HCT116 (cell line): ENCODE measurements around the gene AGBL1. TPM values are rescaled to one million over a fixed set of nuclear protein-coding genes. Genes with fewer than 3 reads are reported as not detected.

ENCODE experiments used
- ATAC-seq: fragments of 200-7000 bp; cut with Tn5 transposase; 2 replicates; pipeline ENCODE4 v1.9.1; 2020; ENCODE audit warnings: mild to moderate bottlenecking, moderate library complexity
- BruUV-seq: library from RNA; stranded (reverse); fragments of 400-500 nt; replicated peaks from 2 replicates; lab custom pipeline; 2021; lab: Mats Ljungman, UMichigan
- CTCF ChIA-PET: fragments of 300-600 bp; sonication (Branson Sonifier 250); formaldehyde crosslinking; loops from one replicate; lab custom pipeline; 2021; ENCODE audit warnings: antibody characterized with exemption; lab: Charles Lee
- POLR2A ChIA-PET: fragments of 300-600, 350-600 bp; sonication (Branson Sonifier 250); formaldehyde crosslinking; loops from one replicate; lab custom pipeline; 2021; ENCODE audit warnings: antibody characterized with exemption; lab: Charles Lee
- RAD21 ChIA-PET, 2 experiments: fragments of 300-600 bp; sonication (Branson Sonifier 250); formaldehyde crosslinking; loops; one replicate each; lab custom pipeline; 2023; ENCODE audit warnings: low total read pairs in 2 of 2; ENCODE audit not compliant: uncharacterized antibody in 2 of 2, unreplicated experiment in 2 of 2, low non-redundant PET in 1 of 2; lab: Charles Lee
- DNase-seq: peaks from one replicate; pipeline ENCODE4 v3.0.0-alpha.2; 2010; ENCODE audit warnings: low read depth, low spot score
- H2AFZ ChIP-seq: fragments of 200-600 bp; shearing (Covaris generic), sonication (generic); 2 replicates; pipeline ENCODE4 v1.6.1; 2017; ENCODE audit warnings: low read depth, mixed run types, mixed read lengths, antibody characterized with exemption, low read length; ENCODE audit not compliant: poor library complexity, severe bottlenecking
- H3K27ac ChIP-seq: 2 replicates; pipeline ENCODE4 v1.5.1; 2012; ENCODE audit warnings: low read depth, low read length
- H3K27me3 ChIP-seq: fragments of 200-600 bp; sonication (generic); 2 replicates; pipeline ENCODE4 v1.6.1; 2016; ENCODE audit warnings: mixed run types, low read length, mixed read lengths; ENCODE audit not compliant: insufficient read depth
- H3K36me3 ChIP-seq, 2 experiments: fragments of 200-500 bp in 1 of 2; fragments of 200-600 bp in 1 of 2; sonication (Bioruptor generic) in 1 of 2; sonication (generic) in 1 of 2; 2 replicates each; pipeline versions ENCODE4 v1.5.1 to v1.6.1; 2014 to 2016; ENCODE audit warnings: low read length in 2 of 2, inconsistent platforms in 1 of 2, mixed read lengths in 1 of 2, mixed run types in 1 of 2; ENCODE audit not compliant: insufficient read depth in 2 of 2, control insufficient read depth in 1 of 2
- H3K4me1 ChIP-seq, 2 experiments: fragments of 200-600 bp in 1 of 2; sonication (generic) in 1 of 2; 2 replicates each; pipeline versions ENCODE4 v1.5.1 to v1.6.1; 2012 to 2017; ENCODE audit warnings: low read length in 2 of 2, inconsistent platforms in 1 of 2, mild to moderate bottlenecking in 1 of 2, mixed read lengths in 1 of 2, mixed run types in 1 of 2, moderate library complexity in 1 of 2; ENCODE audit not compliant: insufficient read depth in 2 of 2, control insufficient read depth in 1 of 2
- H3K4me2 ChIP-seq: fragments of 200-600 bp; sonication (generic); 2 replicates; pipeline ENCODE4 v1.6.1; 2017; ENCODE audit warnings: mixed run types, low read length, mixed read lengths
- H3K4me3 ChIP-seq, 2 experiments: fragments of 200-600 bp in 1 of 2; sonication (generic) in 1 of 2; replicated peaks in 1 of 2; 2 replicates each; pipeline ENCODE4 v1.5.1; 2011 to 2016; ENCODE audit warnings: low read length in 2 of 2, control low read depth in 1 of 2, low read depth in 1 of 2, mild to moderate bottlenecking in 1 of 2, mixed read lengths in 1 of 2, mixed run types in 1 of 2
- H3K79me2 ChIP-seq: fragments of 200-600 bp; sonication (generic); 2 replicates; pipeline ENCODE4 v1.6.1; 2017; ENCODE audit warnings: mild to moderate bottlenecking, mixed run types, low read length, moderate library complexity, mixed read lengths; ENCODE audit not compliant: insufficient read depth
- H3K9ac ChIP-seq: fragments of 200-600 bp; sonication (generic); 2 replicates; pipeline ENCODE4 v1.6.1; 2016; ENCODE audit warnings: low read length, mixed read lengths
- H3K9me2 ChIP-seq: fragments of 200-600 bp; sonication (generic), shearing (Covaris generic); 2 replicates; pipeline ENCODE4 v1.6.1; 2017; ENCODE audit warnings: mixed run types, mild to moderate bottlenecking, moderate library complexity; ENCODE audit not compliant: insufficient read depth
- H3K9me3 ChIP-seq, 2 experiments: fragments of 200-500 bp in 1 of 2; fragments of 200-600 bp in 1 of 2; sonication (Bioruptor generic) in 1 of 2; sonication (generic) in 1 of 2; 2 replicates each; pipeline ENCODE4 v1.6.1; 2014 to 2017; ENCODE audit warnings: low read length in 2 of 2, mixed read lengths in 2 of 2, inconsistent platforms in 1 of 2, low read depth in 1 of 2, mild to moderate bottlenecking in 1 of 2, mixed run types in 1 of 2, moderate library complexity in 1 of 2; ENCODE audit not compliant: control insufficient read depth in 1 of 2, insufficient read depth in 1 of 2
- H4K20me1 ChIP-seq: fragments of 200-600 bp; sonication (generic), shearing (Covaris generic); 2 replicates; pipeline ENCODE4 v1.6.1; 2017; ENCODE audit warnings: mixed run types, mild to moderate bottlenecking, moderate library complexity; ENCODE audit not compliant: insufficient read depth
- CEBPB ChIP-seq: IDR thresholded peaks from 2 replicates; pipeline ENCODE4 v1.6.1; 2012; ENCODE audit warnings: low read depth
- ELF1 ChIP-seq: IDR thresholded peaks from 2 replicates; pipeline ENCODE4 v1.6.1; 2012; ENCODE audit warnings: low read depth, borderline replicate concordance
- EZH2phosphoT487 ChIP-seq: fragments of 200-600 bp; IDR thresholded peaks from 2 replicates; pipeline ENCODE4 v1.6.1; 2018; ENCODE audit warnings: antibody characterized with exemption, borderline replicate concordance
- POLR2AphosphoS5 ChIP-seq: IDR thresholded peaks from 2 replicates; pipeline ENCODE4 v1.6.1; 2011; ENCODE audit warnings: mild to moderate bottlenecking, low read depth, low read length, moderate library complexity
- intact Hi-C: fragments of 100-400 bp; cut with micrococcal nuclease; formaldehyde crosslinking; loops from 2 replicates; pipeline ENCODE4 v1.10.0; 2022
- total RNA-seq: library from RNA; stranded (reverse); gene quantifications from one replicate; pipeline ENCODE4 v1.2.1, GENCODE V29; 2021; ENCODE audit not compliant: unreplicated experiment
- TF ChIP-seq, protein P1 (sequence below), 3 experiments: fragments of 200-600 bp in 1 of 3; sonication (generic) in 1 of 3; IDR thresholded peaks in 2 of 3; conservative IDR thresholded peaks in 1 of 3; 2 replicates each; pipeline ENCODE4 v1.5.1; 2012 to 2017; ENCODE audit warnings: low read depth in 2 of 3, low read length in 2 of 3, antibody characterized with exemption in 1 of 3, borderline replicate concordance in 1 of 3, control low read depth in 1 of 3, mild to moderate bottlenecking in 1 of 3, mixed read lengths in 1 of 3, mixed run types in 1 of 3, moderate library complexity in 1 of 3; ENCODE audit not compliant: insufficient read depth in 1 of 3

AGBL1 gene
- total RNA-seq, 1 experiment from 2014 or later: not detected

GRCh38 chr15:86213420-86213819 lies 133.7 kb downstream of the AGBL1 start:
- POLR2A ChIA-PET: no interaction called here
- Histone ChIP-seq H4K20me1 (no peaks in the 10 kb centered on the region), H3K79me2 (no peaks in the 10 kb centered on the region), H3K36me3 (no peaks in the 10 kb centered on the region), H3K4me2 (no peak overlapping the region), H3K4me3 (no peak overlapping the region), H2AFZ (no peak overlapping the region), H3K9me2 (no peaks in the 10 kb centered on the region), H3K9me3 (peaks cover 0 to 10% of the 10 kb centered on the region in 2 experiments; a peak in 2 of 4 replicates), H3K27me3 (no peaks in the 10 kb centered on the region), H3K9ac (no peak overlapping the region), H3K4me1 (no peaks in the 10 kb centered on the region), H3K27ac (no peak overlapping the region)
- CTCF ChIA-PET: no interaction called here
- DNase-seq (no peak), ATAC-seq (no peak)
- TF ChIP-seq, protein P1, sequence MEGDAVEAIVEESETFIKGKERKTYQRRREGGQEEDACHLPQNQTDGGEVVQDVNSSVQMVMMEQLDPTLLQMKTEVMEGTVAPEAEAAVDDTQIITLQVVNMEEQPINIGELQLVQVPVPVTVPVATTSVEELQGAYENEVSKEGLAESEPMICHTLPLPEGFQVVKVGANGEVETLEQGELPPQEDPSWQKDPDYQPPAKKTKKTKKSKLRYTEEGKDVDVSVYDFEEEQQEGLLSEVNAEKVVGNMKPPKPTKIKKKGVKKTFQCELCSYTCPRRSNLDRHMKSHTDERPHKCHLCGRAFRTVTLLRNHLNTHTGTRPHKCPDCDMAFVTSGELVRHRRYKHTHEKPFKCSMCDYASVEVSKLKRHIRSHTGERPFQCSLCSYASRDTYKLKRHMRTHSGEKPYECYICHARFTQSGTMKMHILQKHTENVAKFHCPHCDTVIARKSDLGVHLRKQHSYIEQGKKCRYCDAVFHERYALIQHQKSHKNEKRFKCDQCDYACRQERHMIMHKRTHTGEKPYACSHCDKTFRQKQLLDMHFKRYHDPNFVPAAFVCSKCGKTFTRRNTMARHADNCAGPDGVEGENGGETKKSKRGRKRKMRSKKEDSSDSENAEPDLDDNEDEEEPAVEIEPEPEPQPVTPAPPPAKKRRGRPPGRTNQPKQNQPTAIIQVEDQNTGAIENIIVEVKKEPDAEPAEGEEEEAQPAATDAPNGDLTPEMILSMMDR (IDR thresholded peaks at IDR 0.05 in 2 of 3, conservative IDR thresholded peaks at IDR 0.05 in 1 of 3; ENCODE audit: borderline replicate concordance in 1 of 3, insufficient read depth in 1 of 3, low read depth in 2 of 3, low read length in 2 of 3): peak in 2 of 3 experiments; percentile 15 to 22; a peak in 1 of 6 replicates
- TF ChIP-seq CEBPB: no peak
- RAD21 ChIA-PET: no interaction called here
- BruUV-seq: no TSS peak
- intact Hi-C loops: no loop called here

GRCh38 chr15:86213888-86214287 lies 134.2 kb downstream of the AGBL1 start:
- intact Hi-C loops: no loop called here
- ChIA-PET CTCF (no interaction called here), POLR2A (no interaction called here), RAD21 (no interaction called here)
- no peak overlapping the region for H3K4me3 ChIP-seq
- no TSS peak for BruUV-seq
- H3K27ac ChIP-seq: no peak overlapping the region
- H3K36me3 ChIP-seq: no peaks in the 10 kb centered on the region
- H2AFZ ChIP-seq: no peak overlapping the region
- H4K20me1 ChIP-seq: no peaks in the 10 kb centered on the region
- no peaks in the 10 kb centered on the region for H3K79me2 ChIP-seq
- ATAC-seq: no peak
- TF ChIP-seq EZH2phosphoT487: no peak
- no peak for TF ChIP-seq ELF1
- TF ChIP-seq POLR2AphosphoS5: no peak
- TF ChIP-seq, all 23 proteins: peak for 0
- Histone ChIP-seq H3K9ac (no peak overlapping the region), H3K9me2 (no peaks in the 10 kb centered on the region), H3K9me3 (peaks cover 0 to 10% of the 10 kb centered on the region in 2 experiments; a peak in 2 of 4 replicates), H3K4me1 (no peaks in the 10 kb centered on the region), H3K4me2 (no peak overlapping the region), H3K27me3 (no peaks in the 10 kb centered on the region)
- DNase-seq: no peak
